MM.1S (cell line): ENCODE measurements around the gene KCND2.

Experiments used
- DNase-seq: peaks from one replicate; pipeline ENCODE4 v3.0.0-alpha.2; 2015
- H2AFZ ChIP-seq: fragments of 300-600 bp; sonication (generic); 2 replicates; pipeline ENCODE4 v1.6.0; 2016; ENCODE audit warnings: antibody characterized with exemption, low read length
- H3F3A ChIP-seq: fragments of 300-600 bp; sonication (generic); 2 replicates; pipeline ENCODE4 v1.6.1; 2016; ENCODE audit warnings: mild to moderate bottlenecking, antibody characterized with exemption, low read length, moderate library complexity, mixed read lengths; ENCODE audit not compliant: insufficient read depth
- H3K27ac ChIP-seq: fragments of 300-600 bp; sonication (generic); 2 replicates; pipeline ENCODE4 v1.5.1; 2016; ENCODE audit warnings: mild to moderate bottlenecking, low read length
- H3K27me3 ChIP-seq: fragments of 300-600 bp; sonication (generic); replicated peaks from 2 replicates; pipeline ENCODE4 v1.6.0; 2016; ENCODE audit warnings: low read length; ENCODE audit not compliant: insufficient read depth
- H3K36me3 ChIP-seq: fragments of 300-600 bp; sonication (generic); replicated peaks from 2 replicates; pipeline ENCODE4 v1.6.1; 2016; ENCODE audit warnings: mild to moderate bottlenecking, low read length, mixed read lengths; ENCODE audit not compliant: insufficient read depth
- H3K4me1 ChIP-seq: fragments of 300-600 bp; sonication (generic); 2 replicates; pipeline ENCODE4 v1.6.1; 2016; ENCODE audit warnings: low read length, mixed read lengths
- H3K4me2 ChIP-seq: fragments of 300-600 bp; sonication (generic); 2 replicates; pipeline ENCODE4 v1.6.0; 2016; ENCODE audit warnings: low read depth, low read length
- H3K4me3 ChIP-seq: fragments of 300-600 bp; sonication (generic); 2 replicates; pipeline ENCODE4 v1.5.1; 2016; ENCODE audit warnings: low read length, mixed read lengths
- H3K79me2 ChIP-seq: fragments of 300-600 bp; sonication (generic); 2 replicates; pipeline ENCODE4 v1.6.1; 2016; ENCODE audit warnings: mixed run types, low read length, mixed read lengths
- H3K9ac ChIP-seq: fragments of 300-600 bp; sonication (generic); 2 replicates; pipeline ENCODE4 v1.6.1; 2016; ENCODE audit warnings: low read length, mixed read lengths
- H3K9me2 ChIP-seq: fragments of 300-600 bp; sonication (generic); replicated peaks from 2 replicates; pipeline ENCODE4 v1.6.1; 2016; ENCODE audit warnings: mild to moderate bottlenecking, low read length, mixed read lengths; ENCODE audit not compliant: insufficient read depth
- H3K9me3 ChIP-seq: fragments of 300-600 bp; sonication (generic); replicated peaks from 2 replicates; pipeline ENCODE4 v1.6.1; 2016; ENCODE audit warnings: mild to moderate bottlenecking, low read length, mixed read lengths; ENCODE audit not compliant: insufficient read depth
- H4K20me1 ChIP-seq: fragments of 300-600 bp; sonication (generic); 2 replicates; pipeline ENCODE4 v1.6.1; 2016; ENCODE audit warnings: mild to moderate bottlenecking, low read length, moderate library complexity, mixed read lengths; ENCODE audit not compliant: insufficient read depth
- CTCF ChIP-seq: fragments of 300-600 bp; sonication (generic); IDR thresholded peaks from 2 replicates; pipeline ENCODE4 v1.5.1; 2016; ENCODE audit warnings: antibody characterized with exemption, low read length, mixed read lengths
- EZH2 ChIP-seq: fragments of 300-600 bp; sonication (generic); optimal IDR thresholded peaks from 2 replicates; pipeline ENCODE3; 2017; ENCODE audit warnings: low read depth, mild to moderate bottlenecking, antibody characterized with exemption, low read length, mixed read lengths
- EZH2phosphoT487 ChIP-seq: fragments of 300-600 bp; sonication (generic); IDR thresholded peaks from 2 replicates; pipeline ENCODE4 v1.6.1; 2018; ENCODE audit warnings: antibody characterized with exemption, low read length

Gene KCND2

DNA sequence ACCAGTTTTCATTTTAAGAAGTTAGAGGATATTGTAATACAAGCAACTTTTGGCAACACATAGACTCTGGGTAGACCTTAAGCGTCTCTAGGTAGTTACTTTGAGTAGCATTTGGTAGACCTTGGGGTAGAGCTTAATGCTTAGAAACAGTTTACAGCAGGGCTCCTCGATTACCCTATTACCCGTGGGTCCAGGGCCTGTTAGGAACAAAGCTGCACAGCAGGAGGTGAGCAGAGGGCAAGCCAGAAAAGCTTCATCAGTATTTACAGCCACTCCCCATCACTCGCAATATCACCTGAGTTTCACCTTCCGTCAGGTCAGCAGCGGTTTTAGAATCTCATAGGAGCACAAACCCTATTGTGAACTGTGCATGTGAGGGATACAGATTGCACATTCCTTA lies 411.5 kb downstream of the KCND2 start:
- DNase-seq: no peak

DNA sequence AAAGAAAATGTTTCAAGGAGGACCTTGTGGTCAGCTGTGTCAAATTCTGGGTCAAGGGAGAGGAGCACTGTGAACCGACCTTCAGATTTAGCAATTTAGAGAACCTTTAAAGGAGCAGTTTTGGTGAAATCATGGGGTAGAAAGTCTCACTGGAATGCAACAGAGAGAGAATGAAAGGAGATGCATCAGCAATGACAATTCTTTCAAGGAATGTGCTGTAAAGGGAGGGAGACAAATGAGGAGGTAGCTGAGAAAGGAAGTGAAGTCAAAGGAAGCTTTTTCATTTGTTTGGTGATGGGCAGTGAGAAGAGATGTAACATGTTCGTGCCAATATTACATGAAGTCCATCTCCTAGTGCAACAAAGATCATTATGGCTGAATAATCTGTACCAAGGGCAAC lies 418.9 kb downstream of the KCND2 start:
- Histone ChIP-seq H3K27me3 (no peaks in the 10 kb centered on the region), H3K4me2 (no peak overlapping the region), H2AFZ (no peak overlapping the region), H3K79me2 (no peaks in the 10 kb centered on the region), H3F3A (no peaks in the 10 kb centered on the region), H4K20me1 (no peaks in the 10 kb centered on the region), H3K4me1 (no peaks in the 10 kb centered on the region), H3K9me3 (no peaks in the 10 kb centered on the region), H3K4me3 (no peak overlapping the region), H3K36me3 (no peaks in the 10 kb centered on the region), H3K9ac (no peak overlapping the region), H3K27ac (no peak overlapping the region), H3K9me2 (no peaks in the 10 kb centered on the region)
- DNase-seq: no peak
- TF ChIP-seq EZH2: no peak
- TF ChIP-seq EZH2phosphoT487: no peak
- TF ChIP-seq CTCF: no peak

More for the DNA sequence above, 411.5 kb downstream of the KCND2 start:
- Histone ChIP-seq H3F3A (no peaks in the 10 kb centered on the region), H3K4me3 (no peak overlapping the region), H3K27me3 (no peaks in the 10 kb centered on the region), H2AFZ (no peak overlapping the region), H3K4me1 (no peaks in the 10 kb centered on the region), H3K79me2 (no peaks in the 10 kb centered on the region), H3K9me2 (no peaks in the 10 kb centered on the region), H3K36me3 (no peaks in the 10 kb centered on the region), H3K9ac (no peak overlapping the region), H4K20me1 (no peaks in the 10 kb centered on the region), H3K9me3 (no peaks in the 10 kb centered on the region), H3K27ac (no peak overlapping the region), H3K4me2 (no peak overlapping the region)
- TF ChIP-seq EZH2 (no peak), CTCF (no peak), EZH2phosphoT487 (no peak)

DNA sequence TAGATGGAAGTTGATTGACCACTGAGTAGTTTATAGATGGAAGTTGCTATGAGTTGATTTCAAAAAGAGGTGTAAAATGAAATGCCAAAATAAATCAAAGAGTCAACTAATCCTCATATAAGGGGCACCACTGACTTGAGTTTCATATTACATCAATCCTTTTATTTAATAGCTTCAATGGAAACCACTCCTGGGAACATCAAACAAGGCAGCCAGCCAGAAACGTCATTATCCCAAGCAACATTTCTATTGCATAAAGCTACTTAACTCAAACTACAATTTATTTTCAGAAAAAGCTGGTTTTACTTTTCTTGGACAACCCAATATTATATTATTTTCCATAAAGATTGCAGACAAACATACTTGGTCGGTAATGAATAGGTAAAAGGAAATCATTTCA lies 422.9 kb downstream of the KCND2 start:
- no peak for TF ChIP-seq CTCF
- TF ChIP-seq EZH2phosphoT487: no peak
- TF ChIP-seq EZH2: no peak
- DNase-seq: no peak

More for the DNA sequence above, 422.9 kb downstream of the KCND2 start:
- Histone ChIP-seq H2AFZ (no peak overlapping the region), H3K9ac (no peak overlapping the region), H3K4me3 (no peak overlapping the region), H4K20me1 (no peaks in the 10 kb centered on the region), H3K4me2 (no peak overlapping the region), H3K27me3 (no peaks in the 10 kb centered on the region), H3K9me2 (no peaks in the 10 kb centered on the region), H3K27ac (no peak overlapping the region), H3F3A (no peaks in the 10 kb centered on the region), H3K36me3 (no peaks in the 10 kb centered on the region), H3K79me2 (no peaks in the 10 kb centered on the region), H3K9me3 (no peaks in the 10 kb centered on the region), H3K4me1 (no peaks in the 10 kb centered on the region)
